ENCODE results near the gene NAXE. TPM values are rescaled to one million over a fixed set of nuclear protein-coding genes. Genes with fewer than 3 reads are reported as not detected.
"Not testable (repeated sequence)": the region's sequence is repeated elsewhere in the genome, so short reads cannot be mapped to it uniquely, and the experiment has no call there.

NAXE gene
- total RNA-seq, 1 donor from 2014 or later, result 119 TPM

- DNase-seq (ENCODE audit: low spot score), result peak; percentile 74
Observed at GRCh38 chr1:156623946-156624813, 32.6 kb downstream of the NAXE start.

GRCh38 chr1:156624814-156625435 lies 33.3 kb downstream of the NAXE start:
- DNase-seq (ENCODE audit: low spot score), result no peak

- DNase-seq (ENCODE audit: low spot score), result no peak
Observed at GRCh38 chr1:156625436-156626078, 34.0 kb downstream of the NAXE start.

- DNase-seq (ENCODE audit: low spot score), result no peak
Observed at GRCh38 chr1:156626079-156626438, 34.5 kb downstream of the NAXE start.

- no peak for DNase-seq (ENCODE audit: low spot score)
Observed at GRCh38 chr1:156627313-156627880, 35.8 kb downstream of the NAXE start.

- DNase-seq (ENCODE audit: low spot score), result no peak
Observed at GRCh38 chr1:156629823-156630449, 38.4 kb downstream of the NAXE start.

- DNase-seq (ENCODE audit: low spot score), result not testable (repeated sequence)
Observed at GRCh38 chr1:156631152-156631551, 39.6 kb downstream of the NAXE start.

GRCh38 chr1:156632355-156632754 lies 40.8 kb downstream of the NAXE start:
- no peak for DNase-seq (ENCODE audit: low spot score)

GRCh38 chr1:156638189-156638985 lies 46.8 kb downstream of the NAXE start:
- no peak for DNase-seq (ENCODE audit: low spot score)

GRCh38 chr1:156639601-156640101 lies 48.1 kb downstream of the NAXE start:
- DNase-seq (ENCODE audit: low spot score), result no peak

- DNase-seq (ENCODE audit: low spot score), result no peak
Observed at GRCh38 chr1:156640842-156641706, 49.5 kb downstream of the NAXE start.

- DNase-seq (ENCODE audit: low spot score), result no peak
Observed at GRCh38 chr1:156641761-156642264, 50.2 kb downstream of the NAXE start, which contains the start of gene BCAN. TSS of gene BCAN (plus strand) at chr1:156642117. CDS start at chr1:156646055, 3,938 bp downstream.

GRCh38 chr1:156642265-156643048 lies 50.9 kb downstream of the NAXE start:
- no peak for DNase-seq (ENCODE audit: low spot score)

GRCh38 chr1:156643049-156643777 lies 51.6 kb downstream of the NAXE start:
- DNase-seq (ENCODE audit: low spot score), result no peak

- no peak for DNase-seq (ENCODE audit: low spot score)
Observed at GRCh38 chr1:156643778-156644092, 52.2 kb downstream of the NAXE start.
